NK-92 (cell line): Measurements from ENCODE around the gene IFNL2.
"Not testable (repeated sequence)": the region's sequence is repeated elsewhere in the genome, so short reads cannot be mapped to it uniquely, and the experiment has no call there.

Experiments
- DNase-seq: peaks from one replicate; lab custom pipeline; 2025; ENCODE audit not compliant: unreplicated experiment; lab: John Stamatoyannopoulos, UW

Gene IFNL2

DNA sequence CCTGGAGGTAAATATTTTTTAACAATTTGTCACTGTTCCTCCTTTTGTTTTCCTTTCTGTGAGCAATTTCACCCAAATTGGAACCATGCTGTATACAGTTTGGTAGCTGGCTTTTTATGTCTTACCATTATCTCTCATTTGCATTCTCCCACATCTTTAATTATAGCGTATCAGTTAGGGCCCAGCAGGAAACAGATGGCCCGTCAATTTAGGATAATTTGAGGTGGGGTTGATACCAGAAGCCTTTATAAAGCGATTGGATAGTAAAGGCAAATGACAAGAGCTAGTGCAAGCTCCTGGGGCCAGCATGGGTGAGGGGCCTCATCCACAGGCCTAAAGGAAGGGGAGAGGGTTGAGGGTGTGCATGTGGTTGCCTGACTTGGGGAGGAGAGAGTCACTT is 15.7 kb upstream of the IFNL2 start:
- no peak for DNase-seq

- DNase-seq: no peak
Measured at GRCh38 chr19:39253374-39254149, 14.6 kb upstream of the IFNL2 start.

DNA sequence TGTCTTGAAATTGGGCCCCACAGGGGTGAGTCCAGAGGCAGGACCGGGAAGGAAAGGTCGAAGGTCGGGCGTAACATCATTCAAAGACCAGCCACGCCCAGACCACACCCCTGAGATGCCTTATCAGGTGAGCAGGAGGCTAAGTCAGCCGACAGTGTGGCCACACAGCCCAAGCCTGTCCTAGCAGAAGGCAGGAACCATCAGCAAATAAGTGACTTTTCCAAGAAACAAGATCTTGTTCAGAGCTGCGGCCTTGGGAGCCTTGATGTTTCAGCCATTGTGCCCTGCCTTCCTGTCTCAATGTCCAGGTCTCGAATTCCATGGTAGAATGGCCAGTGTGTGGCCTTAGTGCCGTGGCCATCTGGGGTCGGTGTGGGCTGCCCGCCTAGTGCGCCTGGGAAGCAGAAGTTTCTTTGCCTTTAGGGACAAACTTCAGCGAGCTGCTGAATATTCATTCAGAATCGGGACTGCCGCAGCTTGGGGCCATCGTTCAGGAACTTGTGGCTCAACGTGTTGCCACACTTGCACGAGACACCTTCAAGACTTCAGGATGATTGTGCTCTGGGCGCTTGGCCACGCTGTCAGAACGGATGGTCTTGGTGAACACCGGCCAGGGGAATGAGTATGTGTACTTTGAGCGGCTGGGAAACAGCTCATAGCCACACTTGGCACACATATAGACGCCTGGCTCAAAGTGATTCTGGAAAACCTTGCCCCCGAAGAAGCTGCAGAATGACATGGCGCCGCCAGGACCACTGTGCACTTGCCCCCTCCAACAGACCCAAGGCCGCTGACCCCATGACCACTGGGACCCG is 13.5 kb upstream of the IFNL2 start:
- DNase-seq: no peak

DNA sequence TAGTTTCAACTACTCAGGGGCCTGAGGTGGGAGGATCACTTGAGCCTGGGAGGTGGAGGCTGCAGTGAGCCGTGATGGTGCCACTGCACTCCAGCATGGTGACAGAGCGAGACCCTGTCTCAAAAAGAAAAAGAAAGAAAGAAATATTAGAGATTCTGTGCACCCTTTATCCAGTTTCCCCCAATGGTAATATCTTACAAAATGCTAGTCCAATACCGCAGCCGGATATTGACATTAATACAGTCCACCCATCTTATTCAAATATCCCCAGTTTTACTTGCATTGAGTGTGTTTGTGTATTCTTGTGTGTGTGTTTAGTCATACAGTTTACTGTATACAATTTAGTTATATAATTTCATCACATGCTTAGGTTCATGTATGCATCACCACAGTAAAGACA is 11.0 kb upstream of the IFNL2 start:
- DNase-seq: no peak

DNA sequence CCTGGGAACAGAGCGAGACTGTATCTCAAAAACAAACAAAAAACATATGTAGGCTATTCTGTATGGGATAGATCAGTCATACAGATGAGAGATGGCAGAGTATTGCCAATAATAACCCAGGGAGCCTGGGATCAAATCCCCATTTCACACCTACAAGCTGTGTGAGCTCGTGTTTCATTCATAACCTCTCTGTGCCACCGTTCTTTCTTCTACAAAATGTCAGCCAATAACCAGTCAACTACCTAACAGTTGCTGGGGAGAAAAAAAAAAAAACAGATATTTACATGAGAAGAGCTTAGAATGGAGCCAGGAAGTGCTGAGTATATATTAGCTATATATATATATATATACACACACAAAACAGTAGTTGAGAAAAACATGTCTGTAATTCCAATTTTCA is 6.5 kb upstream of the IFNL2 start:
- DNase-seq: no peak

GRCh38 chr19:39262496-39262895 is 5.7 kb upstream of the IFNL2 start:
- no peak for DNase-seq

DNA sequence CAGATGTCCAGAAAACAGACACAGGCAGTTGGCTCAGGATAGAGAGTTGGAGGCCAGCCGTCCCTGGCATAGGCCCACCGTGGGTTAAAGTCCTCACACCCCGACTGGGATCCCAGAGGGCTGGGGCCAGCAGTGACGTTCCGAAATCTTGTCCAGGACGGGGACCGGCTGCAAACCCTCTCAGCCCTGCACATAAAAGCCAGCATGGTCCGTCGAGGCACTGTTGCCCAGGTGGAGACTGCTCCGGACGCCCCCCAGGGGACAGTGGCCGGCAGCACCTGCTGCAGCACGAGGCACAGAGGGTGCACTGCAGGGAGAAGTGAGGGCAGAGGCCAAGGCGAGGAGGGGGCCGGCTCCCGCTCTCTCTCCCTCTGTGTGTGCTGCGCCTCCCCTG is 4.3 kb upstream of the IFNL2 start:
- DNase-seq: no peak

DNA sequence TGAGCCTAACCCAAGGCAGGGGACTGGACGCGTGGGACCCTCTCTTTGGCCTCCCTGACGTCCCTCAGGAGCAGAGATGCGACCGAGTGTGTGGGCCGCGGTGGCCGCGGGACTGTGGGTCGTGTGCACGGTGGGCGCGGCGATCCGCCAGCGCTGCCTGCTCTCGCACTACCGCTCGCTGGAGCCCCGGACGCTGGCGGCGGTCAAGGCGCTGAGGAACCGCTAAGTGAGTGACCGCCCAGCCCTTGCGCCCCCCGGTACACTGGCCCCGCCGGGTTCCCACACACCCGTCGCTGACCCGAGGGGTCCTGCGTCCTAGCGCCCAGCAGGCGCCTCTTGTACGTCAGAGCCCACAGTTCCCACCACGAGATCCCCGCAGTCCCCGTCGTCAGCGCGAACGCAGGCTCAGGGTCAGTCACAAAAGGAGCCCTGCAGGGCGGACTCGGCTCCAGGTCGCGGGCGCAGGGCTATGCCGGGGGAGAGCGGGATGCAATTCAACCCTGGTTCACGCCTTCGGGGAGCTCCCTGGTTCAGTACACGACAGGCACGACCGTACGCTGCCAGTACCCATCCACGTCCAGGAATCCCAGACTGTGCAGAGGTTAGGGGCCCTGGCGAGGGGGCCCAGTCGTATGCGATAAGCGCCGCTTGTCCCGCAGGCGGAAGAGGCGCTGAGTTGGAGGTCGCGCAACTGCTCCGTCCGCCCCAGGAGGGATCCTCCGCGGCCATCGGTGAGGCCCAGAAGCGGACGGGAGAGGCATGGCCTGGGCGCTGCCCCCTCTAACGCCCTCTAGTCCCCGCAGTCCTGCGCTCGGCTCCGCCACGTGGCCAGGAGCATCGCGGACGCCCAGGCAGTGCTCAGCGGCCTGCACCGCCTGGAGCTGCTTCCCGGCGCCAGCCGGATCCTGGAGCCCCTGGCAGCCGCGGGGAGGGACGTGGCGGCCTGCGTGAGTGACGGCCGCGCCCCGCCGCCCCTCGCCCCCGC is 3.6 kb upstream of the IFNL2 start:
- DNase-seq: no peak

GRCh38 chr19:39265321-39265916 is 2.8 kb upstream of the IFNL2 start:
- DNase-seq: no peak

DNA sequence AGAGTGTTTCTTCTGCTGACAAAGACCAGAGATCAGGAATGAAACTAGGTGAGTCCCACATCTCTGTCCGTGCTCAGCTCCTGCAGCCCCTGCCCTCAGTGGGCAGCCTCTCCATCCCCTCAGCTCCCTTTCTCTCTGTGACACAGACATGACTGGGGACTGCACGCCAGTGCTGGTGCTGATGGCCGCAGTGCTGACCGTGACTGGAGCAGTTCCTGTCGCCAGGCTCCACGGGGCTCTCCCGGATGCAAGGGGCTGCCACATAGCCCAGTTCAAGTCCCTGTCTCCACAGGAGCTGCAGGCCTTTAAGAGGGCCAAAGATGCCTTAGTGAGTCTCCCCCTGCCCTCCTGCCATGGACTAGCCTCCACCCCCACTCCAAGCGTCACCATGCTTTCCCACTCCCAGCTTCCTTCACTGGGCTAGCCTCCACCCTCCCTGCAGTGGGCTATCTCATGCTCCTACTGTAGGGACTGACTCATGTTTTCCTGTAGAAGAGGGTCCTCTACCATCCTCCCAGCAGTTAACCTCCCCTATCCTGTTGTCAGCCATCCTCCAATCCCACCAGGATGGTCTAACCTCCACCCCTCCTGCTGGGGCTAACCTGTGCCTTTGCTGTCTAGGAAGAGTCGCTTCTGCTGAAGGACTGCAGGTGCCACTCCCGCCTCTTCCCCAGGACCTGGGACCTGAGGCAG is 481 bp downstream of the IFNL2 start:
- DNase-seq: not testable (repeated sequence)

DNA sequence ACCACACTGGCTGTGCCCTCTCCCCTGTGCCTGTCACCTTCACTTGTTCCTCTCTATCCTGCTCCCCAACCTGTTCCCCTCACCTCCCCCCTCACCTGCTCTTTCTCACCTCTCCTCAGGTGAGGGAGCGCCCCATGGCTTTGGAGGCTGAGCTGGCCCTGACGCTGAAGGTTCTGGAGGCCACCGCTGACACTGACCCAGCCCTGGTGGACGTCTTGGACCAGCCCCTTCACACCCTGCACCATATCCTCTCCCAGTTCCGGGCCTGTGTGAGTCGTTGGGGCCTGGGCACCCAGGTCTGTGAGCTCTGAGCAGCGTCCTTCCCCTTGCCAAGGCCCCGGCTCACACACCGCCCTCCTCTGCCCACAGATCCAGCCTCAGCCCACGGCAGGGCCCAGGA is 1.2 kb downstream of the IFNL2 start:
- DNase-seq: not testable (repeated sequence)

- no peak for DNase-seq
Measured at GRCh38 chr19:39270036-39270871, 2.1 kb downstream of the IFNL2 start.

DNA sequence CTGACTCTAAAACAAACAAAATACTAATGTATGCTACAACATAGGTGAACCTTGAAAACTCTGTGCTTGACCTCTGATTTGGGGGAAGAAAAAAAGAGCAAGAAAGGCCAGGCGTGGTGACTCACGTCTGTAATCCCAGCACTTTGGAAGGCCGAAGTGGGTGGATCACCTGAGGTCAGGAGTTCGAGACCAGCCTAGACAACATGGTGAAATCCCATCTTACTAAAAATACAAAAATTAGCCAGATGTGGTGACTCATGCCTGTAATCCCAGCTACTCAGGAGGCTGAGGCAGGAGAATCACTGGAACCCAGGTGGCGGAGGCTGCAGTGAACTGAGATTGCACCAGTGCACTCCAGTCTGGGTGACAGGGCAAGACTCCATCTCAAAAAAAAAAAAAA is 5.7 kb downstream of the IFNL2 start:
- not testable (repeated sequence) for DNase-seq

DNA sequence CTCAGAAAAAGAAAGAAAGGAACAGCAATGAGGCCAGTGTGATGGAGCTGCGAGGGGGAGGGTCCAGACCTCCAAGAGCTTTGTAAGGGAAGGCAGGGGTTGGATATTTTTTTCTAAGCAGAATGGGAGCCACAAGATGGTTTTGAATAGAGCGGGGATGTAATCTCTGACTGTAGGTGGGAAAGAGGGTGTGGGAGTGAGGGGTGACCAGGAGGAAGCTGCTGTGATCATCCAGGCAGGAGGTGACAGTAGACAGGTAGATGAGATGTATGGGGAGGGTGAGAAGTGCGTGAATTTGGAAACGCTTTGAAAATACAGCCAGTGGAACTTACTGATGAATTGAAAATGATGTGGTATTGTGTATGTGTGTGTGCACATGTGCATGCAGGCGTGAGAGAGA is 7.4 kb downstream of the IFNL2 start:
- DNase-seq: no peak

GRCh38 chr19:39276740-39277139 is 8.5 kb downstream of the IFNL2 start:
- no peak for DNase-seq

DNA sequence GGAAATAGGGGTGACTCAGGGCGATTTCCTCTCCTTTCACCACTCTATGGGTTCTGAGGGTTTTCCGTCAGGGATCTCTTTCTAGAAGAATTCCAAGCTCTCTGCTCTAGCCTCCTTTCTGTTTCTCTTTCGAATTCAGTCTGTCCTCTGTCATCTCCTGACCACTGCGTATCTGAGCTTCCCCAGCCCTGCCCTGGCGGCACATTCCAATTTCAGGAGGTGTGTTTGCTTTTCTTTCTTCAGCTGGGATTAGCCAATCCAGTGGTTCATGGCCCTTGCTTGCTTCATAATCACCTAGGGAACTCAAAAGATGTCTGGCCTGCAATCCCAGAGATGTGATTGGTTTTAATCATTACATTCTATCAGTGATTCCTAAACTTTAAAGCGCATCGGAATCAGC is 9.4 kb downstream of the IFNL2 start:
- DNase-seq: no peak

GRCh38 chr19:39282021-39282420 is 13.8 kb downstream of the IFNL2 start:
- no peak for DNase-seq

GRCh38 chr19:39284032-39284431 is 15.8 kb downstream of the IFNL2 start:
- DNase-seq: no peak

- DNase-seq: no peak
Measured at GRCh38 chr19:39293394-39293793, 25.2 kb downstream of the IFNL2 start.
